Spleen (tissue), 11 donors: ENCODE data around the gene ASAP2. TPM values are rescaled to one million over a fixed set of nuclear protein-coding genes. Genes with fewer than 3 reads are reported as not detected.

ENCODE experiments used
- DNase-seq: peaks from one replicate; pipeline ENCODE4 v3.0.0-alpha.2; 2020
- H3K27ac ChIP-seq, 8 donors: fragments of 200-600 bp; sonication (generic) in 7 of 8; 1 replicate in 4 of 8; 2 replicates in 4 of 8; pipeline versions ENCODE4 v1.5.0 to v1.8.0; 2016 to 2021; ENCODE audit warnings: inconsistent platforms in 4 of 8, mild to moderate bottlenecking in 4 of 8, moderate library complexity in 1 of 8
- H3K27me3 ChIP-seq, 7 donors: fragments of 200-600 bp; sonication (generic) in 6 of 7; replicated peaks in 1 of 7; 1 replicate in 4 of 7; 2 replicates in 3 of 7; pipeline versions ENCODE4 v1.5.0 to v1.8.0; 2016 to 2021; ENCODE audit warnings: inconsistent platforms in 3 of 7, mild to moderate bottlenecking in 1 of 7
- H3K36me3 ChIP-seq, 6 donors: fragments of 200-600 bp; sonication (generic) in 5 of 6; 1 replicate in 4 of 6; 2 replicates in 2 of 6; pipeline versions ENCODE4 v1.5.0 to v1.8.0; 2016 to 2021; ENCODE audit warnings: inconsistent platforms in 2 of 6
- H3K4me1 ChIP-seq, 6 donors: fragments of 200-600 bp; sonication (generic) in 5 of 6; 1 replicate in 3 of 6; 2 replicates in 3 of 6; pipeline versions ENCODE4 v1.5.0 to v1.8.0; 2016 to 2021; ENCODE audit warnings: inconsistent platforms in 3 of 6
- H3K4me3 ChIP-seq, 8 donors: fragments of 200-600 bp; sonication (generic) in 7 of 8; 1 replicate in 4 of 8; 2 replicates in 4 of 8; pipeline versions ENCODE4 v1.5.0 to v1.8.0; 2016 to 2021; ENCODE audit warnings: inconsistent platforms in 4 of 8, mild to moderate bottlenecking in 4 of 8, moderate library complexity in 2 of 8
- H3K9me3 ChIP-seq, 8 donors: fragments of 200-600 bp; sonication (generic) in 7 of 8; 1 replicate in 4 of 8; 2 replicates in 4 of 8; pipeline versions ENCODE4 v1.5.0 to v1.8.0; 2016 to 2021; ENCODE audit warnings: inconsistent platforms in 4 of 8
- POLR2A ChIP-seq, 3 donors: fragments of 450-650 bp; IDR thresholded peaks; one replicate each; pipeline ENCODE4 v1.5.1; 2017; ENCODE audit warnings: antibody characterized with exemption in 3 of 3, mild to moderate bottlenecking in 1 of 3
- POLR2AphosphoS5 ChIP-seq, 3 donors: sonication (generic); formaldehyde crosslinking; IDR thresholded peaks; one replicate each; pipeline ENCODE4 v1.5.1; 2017; ENCODE audit warnings: antibody characterized with exemption in 3 of 3
- WGBS, 5 donors: extraction: QIAGEN DNeasy Blood & Tissue Kit in 3 of 5; methylation state at CpG; one replicate each; pipeline versions ENCODE4 v1.1.5 to v1.1.7; 2013 to 2018; 5-methylcytosine and 5-hydroxymethylcytosine counted together
- intact Hi-C: fragments of 100-400 bp; cut with DNase I; formaldehyde crosslinking; loops from one replicate; pipeline ENCODE4 v1.15.0; 2023; ENCODE audit warnings: low total_unique reads
- polyA plus RNA-seq, 3 donors: library from polyadenylated mRNA; stranded (reverse); fragments of 200-250 nt; gene quantifications; one replicate each; pipeline ENCODE4 v1.2.1, GENCODE V29; 2013
- total RNA-seq, 7 donors: library from RNA; depleted of rRNA in 3 of 7; stranded (reverse); fragments of >200 nt in 3 of 7; fragmentation: NEBNext Ultra II Directional in 4 of 7; extraction: Animal tissue kit (Norgen Biotek cat#: 25700) in 4 of 7; gene quantifications; one replicate each; pipeline versions ENCODE4 v1.1.0 to v1.2.1, GENCODE V29; 2016 to 2021
- TF ChIP-seq, protein P1 (sequence below), 11 experiments: fragments of 200-600 bp in 7 of 11; fragments of 450-650 bp in 4 of 11; sonication (generic) in 4 of 11; IDR thresholded peaks in 8 of 11; conservative IDR thresholded peaks in 3 of 11; 1 replicate in 7 of 11; 2 replicates in 4 of 11; pipeline versions ENCODE4 v1.4.0 to v1.8.0; 2016 to 2021; ENCODE audit warnings: antibody characterized with exemption in 11 of 11, inconsistent platforms in 4 of 11, mild to moderate bottlenecking in 1 of 11
- donor health status: healthy with polysubstance abuse.
- donor health status: DM: no; HTN: no; CAD: no; lungs with moderate emphysema.
- donor health status: DM: no; HTN: no; CAD: no.
- donor health status: Bipolar disorder and iron deficiency.
- donor health status: healthy.
- donor health status: DM: no; HTN: no; CAD: no.
- donor health status: DM: yes; HTN: yes; CAD: no.

The ASAP2 gene
- total and polyA plus RNA-seq, 10 donors, result 0.93 to 3.0 (median 2.2) TPM

DNA sequence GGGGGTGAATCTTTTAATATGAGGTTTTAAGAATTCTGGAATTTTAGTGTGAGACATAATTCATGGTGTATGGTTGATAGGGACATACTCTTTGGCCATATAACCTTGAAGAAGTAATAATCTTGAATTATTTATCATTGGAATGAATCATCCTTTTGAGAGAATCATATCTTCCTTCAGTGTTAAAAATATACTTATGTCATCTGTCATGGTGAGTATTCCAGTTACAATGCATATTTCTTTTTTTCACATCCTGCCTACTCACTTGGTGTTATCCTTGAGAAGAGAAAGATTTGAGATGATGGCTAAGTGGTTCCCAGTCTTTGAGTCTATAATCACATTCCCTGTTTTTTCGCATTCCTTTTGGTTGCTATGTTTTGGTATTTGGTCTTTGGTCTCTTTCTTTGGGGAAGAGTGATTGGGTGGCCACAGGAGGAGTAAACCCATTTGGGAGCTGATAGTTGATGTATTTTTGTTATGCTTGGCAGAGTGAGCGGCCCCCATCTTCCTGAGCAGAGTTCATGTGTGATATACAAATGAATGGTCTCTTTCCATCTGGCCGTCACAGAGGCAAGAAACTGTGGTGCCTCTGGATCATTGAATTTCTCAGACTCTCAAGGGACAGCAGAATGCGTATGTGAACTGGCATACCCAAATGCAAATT, 21.6 kb downstream of the ASAP2 start:
- intact Hi-C loops, result no loop called here
- no peaks in the 10 kb centered on the region for H3K36me3 ChIP-seq
- H3K4me1 ChIP-seq, result peaks cover 0 to 19% (median 10%) of the 10 kb centered on the region in 6 donors
- no peak overlapping the region for H3K4me3 ChIP-seq
- peaks cover 0 to 97% (median 51%) of the 10 kb centered on the region in 7 donors for H3K27me3 ChIP-seq
- TF ChIP-seq POLR2AphosphoS5 (IDR thresholded peaks at IDR 0.05), result no peak
- TF ChIP-seq, protein P1, sequence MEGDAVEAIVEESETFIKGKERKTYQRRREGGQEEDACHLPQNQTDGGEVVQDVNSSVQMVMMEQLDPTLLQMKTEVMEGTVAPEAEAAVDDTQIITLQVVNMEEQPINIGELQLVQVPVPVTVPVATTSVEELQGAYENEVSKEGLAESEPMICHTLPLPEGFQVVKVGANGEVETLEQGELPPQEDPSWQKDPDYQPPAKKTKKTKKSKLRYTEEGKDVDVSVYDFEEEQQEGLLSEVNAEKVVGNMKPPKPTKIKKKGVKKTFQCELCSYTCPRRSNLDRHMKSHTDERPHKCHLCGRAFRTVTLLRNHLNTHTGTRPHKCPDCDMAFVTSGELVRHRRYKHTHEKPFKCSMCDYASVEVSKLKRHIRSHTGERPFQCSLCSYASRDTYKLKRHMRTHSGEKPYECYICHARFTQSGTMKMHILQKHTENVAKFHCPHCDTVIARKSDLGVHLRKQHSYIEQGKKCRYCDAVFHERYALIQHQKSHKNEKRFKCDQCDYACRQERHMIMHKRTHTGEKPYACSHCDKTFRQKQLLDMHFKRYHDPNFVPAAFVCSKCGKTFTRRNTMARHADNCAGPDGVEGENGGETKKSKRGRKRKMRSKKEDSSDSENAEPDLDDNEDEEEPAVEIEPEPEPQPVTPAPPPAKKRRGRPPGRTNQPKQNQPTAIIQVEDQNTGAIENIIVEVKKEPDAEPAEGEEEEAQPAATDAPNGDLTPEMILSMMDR (IDR thresholded peaks at IDR 0.05 in 8 of 11, conservative IDR thresholded peaks at IDR 0.05 in 3 of 11), result no peak
- TF ChIP-seq POLR2A (IDR thresholded peaks at IDR 0.05), result no peak
- H3K27ac ChIP-seq, result no peak overlapping the region
- H3K9me3 ChIP-seq, result no peaks in the 10 kb centered on the region
- DNase-seq, result no peak
- WGBS, 5 donors, result 84 to 93% (median 87%) methylated on average over 4 of the region's 4 CpGs

DNA sequence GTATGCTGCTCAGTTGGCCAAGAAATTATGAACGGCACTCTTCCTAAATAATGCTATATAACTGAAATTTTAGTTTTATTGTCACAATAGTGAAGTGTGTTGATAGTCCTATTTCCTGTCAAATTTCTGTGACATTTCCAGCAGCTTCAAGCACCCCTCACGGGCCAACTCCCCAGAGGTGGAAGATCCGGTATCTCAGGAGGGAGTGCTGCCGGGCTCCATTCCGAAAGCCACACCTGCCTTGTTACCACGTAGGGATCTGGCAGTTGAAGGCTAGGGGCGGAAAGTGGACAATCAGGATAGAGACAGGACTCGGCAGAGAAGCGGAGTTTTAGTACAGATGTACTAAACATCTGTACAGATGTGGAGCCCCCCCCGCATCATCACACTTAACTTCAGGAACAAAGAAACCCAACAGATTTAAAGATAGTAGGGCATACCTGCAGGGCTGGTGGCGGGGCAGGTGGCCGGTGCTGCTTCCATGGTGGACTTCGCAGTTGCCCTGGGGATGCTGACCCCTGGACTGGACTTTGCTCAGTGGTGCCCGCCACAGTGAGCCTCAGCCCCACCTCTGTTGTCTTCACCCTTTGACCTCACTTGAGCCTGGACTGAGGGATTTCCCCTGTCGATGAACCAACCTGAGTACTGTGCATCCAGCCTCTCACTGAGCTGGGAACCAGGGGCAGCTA, 22.3 kb downstream of the ASAP2 start:
- Histone ChIP-seq H3K4me1 (peaks cover 0 to 25% (median 11%) of the 10 kb centered on the region in 6 donors), H3K36me3 (no peaks in the 10 kb centered on the region), H3K9me3 (no peaks in the 10 kb centered on the region), H3K27me3 (peaks cover 0 to 97% (median 53%) of the 10 kb centered on the region in 7 donors), H3K27ac (no peak overlapping the region), H3K4me3 (no peak overlapping the region)
- WGBS, 5 donors, result 90 to 96% (median 91%) methylated on average over 15 of the region's 15 CpGs
- intact Hi-C loops, result no loop called here
- no peak for DNase-seq
- TF ChIP-seq POLR2A (IDR thresholded peaks at IDR 0.05), result no peak
- TF ChIP-seq POLR2AphosphoS5 (IDR thresholded peaks at IDR 0.05), result no peak
- TF ChIP-seq, protein P1 (IDR thresholded peaks at IDR 0.05 in 8 of 11, conservative IDR thresholded peaks at IDR 0.05 in 3 of 11), result no peak

DNA sequence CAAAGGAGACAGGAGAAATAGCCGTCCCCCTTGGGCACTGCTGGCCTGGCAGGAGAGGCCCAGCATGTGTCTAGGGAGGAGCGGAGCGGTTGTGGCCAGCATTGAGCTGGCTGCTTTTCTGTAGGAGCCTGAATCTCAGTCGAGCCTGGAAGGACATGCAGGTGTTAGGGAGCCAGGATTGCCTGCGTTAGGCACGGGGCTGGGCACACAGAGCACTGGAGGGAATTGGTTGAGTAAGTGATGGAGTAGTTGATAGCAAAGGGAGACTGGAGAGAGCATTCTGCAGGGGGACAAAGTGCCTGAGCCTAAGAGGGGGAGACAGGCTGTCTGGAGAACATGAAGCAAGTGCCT, 22.8 kb downstream of the ASAP2 start:
- Histone ChIP-seq H3K27ac (no peak overlapping the region), H3K27me3 (peaks cover 0 to 97% (median 48%) of the 10 kb centered on the region in 7 donors), H3K4me3 (no peak overlapping the region), H3K4me1 (peaks cover 0 to 30% (median 15%) of the 10 kb centered on the region in 6 donors), H3K36me3 (no peaks in the 10 kb centered on the region), H3K9me3 (no peaks in the 10 kb centered on the region)
- intact Hi-C loops, result no loop called here
- TF ChIP-seq POLR2AphosphoS5 (IDR thresholded peaks at IDR 0.05) (no peak), POLR2A (IDR thresholded peaks at IDR 0.05) (no peak)
- TF ChIP-seq, protein P1 (IDR thresholded peaks at IDR 0.05 in 8 of 11, conservative IDR thresholded peaks at IDR 0.05 in 3 of 11), result no peak
- WGBS, 5 donors, result 85 to 94% (median 88%) methylated on average over 5 to 6 of the region's 6 CpGs
- DNase-seq, result no peak
